Measurements from ENCODE around the gene LDB2.

- TF ChIP-seq EP300 (IDR thresholded peaks at IDR 0.05; ENCODE audit: borderline replicate concordance) = no peak
- no peak for TF ChIP-seq CEBPB (IDR thresholded peaks at IDR 0.05)
- no peak for TF ChIP-seq TEAD4 (IDR thresholded peaks at IDR 0.05)
- TF ChIP-seq, protein P1, sequence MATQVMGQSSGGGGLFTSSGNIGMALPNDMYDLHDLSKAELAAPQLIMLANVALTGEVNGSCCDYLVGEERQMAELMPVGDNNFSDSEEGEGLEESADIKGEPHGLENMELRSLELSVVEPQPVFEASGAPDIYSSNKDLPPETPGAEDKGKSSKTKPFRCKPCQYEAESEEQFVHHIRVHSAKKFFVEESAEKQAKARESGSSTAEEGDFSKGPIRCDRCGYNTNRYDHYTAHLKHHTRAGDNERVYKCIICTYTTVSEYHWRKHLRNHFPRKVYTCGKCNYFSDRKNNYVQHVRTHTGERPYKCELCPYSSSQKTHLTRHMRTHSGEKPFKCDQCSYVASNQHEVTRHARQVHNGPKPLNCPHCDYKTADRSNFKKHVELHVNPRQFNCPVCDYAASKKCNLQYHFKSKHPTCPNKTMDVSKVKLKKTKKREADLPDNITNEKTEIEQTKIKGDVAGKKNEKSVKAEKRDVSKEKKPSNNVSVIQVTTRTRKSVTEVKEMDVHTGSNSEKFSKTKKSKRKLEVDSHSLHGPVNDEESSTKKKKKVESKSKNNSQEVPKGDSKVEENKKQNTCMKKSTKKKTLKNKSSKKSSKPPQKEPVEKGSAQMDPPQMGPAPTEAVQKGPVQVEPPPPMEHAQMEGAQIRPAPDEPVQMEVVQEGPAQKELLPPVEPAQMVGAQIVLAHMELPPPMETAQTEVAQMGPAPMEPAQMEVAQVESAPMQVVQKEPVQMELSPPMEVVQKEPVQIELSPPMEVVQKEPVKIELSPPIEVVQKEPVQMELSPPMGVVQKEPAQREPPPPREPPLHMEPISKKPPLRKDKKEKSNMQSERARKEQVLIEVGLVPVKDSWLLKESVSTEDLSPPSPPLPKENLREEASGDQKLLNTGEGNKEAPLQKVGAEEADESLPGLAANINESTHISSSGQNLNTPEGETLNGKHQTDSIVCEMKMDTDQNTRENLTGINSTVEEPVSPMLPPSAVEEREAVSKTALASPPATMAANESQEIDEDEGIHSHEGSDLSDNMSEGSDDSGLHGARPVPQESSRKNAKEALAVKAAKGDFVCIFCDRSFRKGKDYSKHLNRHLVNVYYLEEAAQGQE (IDR thresholded peaks at IDR 0.05; ENCODE audit: low read depth) = no peak
- TF ChIP-seq YY1 (IDR thresholded peaks at IDR 0.05; ENCODE audit: low read depth) = no peak
- TF ChIP-seq CREB1 (IDR thresholded peaks at IDR 0.05; ENCODE audit: low read depth) = no peak
- TF ChIP-seq RAD21 (IDR thresholded peaks at IDR 0.05; ENCODE audit: low read depth) = no peak
- no peak for TF ChIP-seq NFIC (IDR thresholded peaks at IDR 0.05)
- TF ChIP-seq EGR1 (IDR thresholded peaks at IDR 0.05) = no peak
- TF ChIP-seq MAX (IDR thresholded peaks at IDR 0.05) = no peak
- no peak for TF ChIP-seq TAF1 (IDR thresholded peaks at IDR 0.05; ENCODE audit: low read depth)
- TF ChIP-seq ZBTB7A (IDR thresholded peaks at IDR 0.05; ENCODE audit: low read depth) = no peak
These were observed 302.2 kb downstream of the LDB2 start for GRCh38 chr4:16596267-16596666.
